HG02884 (cell line): Measurements from ENCODE around the gene KLHL40.
"Not testable (repeated sequence)": the region's sequence is repeated elsewhere in the genome, so short reads cannot be mapped to it uniquely, and the experiment has no call there.

Experiments
- ATAC-seq: cut with Tn5 transposase; IDR thresholded peaks from one replicate; pipeline ENCODE4 v1.9.1; 2021; ENCODE audit warnings: mild to moderate bottlenecking, moderate library complexity; ENCODE audit not compliant: unreplicated experiment

Gene KLHL40

DNA sequence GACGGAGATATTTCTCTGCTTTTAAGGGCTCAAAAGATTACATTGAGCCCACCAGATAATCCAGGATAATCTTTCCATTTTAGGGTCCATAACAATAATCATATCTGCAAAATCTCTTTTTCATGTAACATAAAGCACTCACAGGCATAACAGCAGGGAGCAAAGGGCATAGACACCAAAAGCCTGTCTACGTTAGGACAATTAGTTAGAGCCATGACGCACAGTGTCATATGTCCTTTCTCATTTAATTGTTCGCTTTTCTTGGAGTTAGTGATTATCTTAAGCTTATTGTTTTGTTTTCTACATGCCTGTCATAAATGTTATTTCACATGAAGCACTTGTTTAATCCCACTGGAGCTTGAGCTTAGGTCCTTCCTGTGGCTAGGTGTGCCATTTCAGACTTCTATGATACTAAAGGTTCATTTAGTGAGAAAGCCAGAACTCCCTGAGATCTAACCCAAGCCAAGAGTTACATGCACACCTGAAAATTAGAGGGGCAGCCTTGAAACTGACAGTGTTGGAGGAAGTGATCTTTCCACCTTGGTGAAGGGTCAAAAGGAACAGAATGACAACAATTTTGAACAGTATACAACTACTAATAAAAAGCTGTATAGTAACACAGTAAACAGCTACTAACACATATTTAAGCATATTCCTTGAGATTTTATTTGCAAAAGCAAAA is 29.0 kb downstream of the KLHL40 start:
- ATAC-seq: no peak

DNA sequence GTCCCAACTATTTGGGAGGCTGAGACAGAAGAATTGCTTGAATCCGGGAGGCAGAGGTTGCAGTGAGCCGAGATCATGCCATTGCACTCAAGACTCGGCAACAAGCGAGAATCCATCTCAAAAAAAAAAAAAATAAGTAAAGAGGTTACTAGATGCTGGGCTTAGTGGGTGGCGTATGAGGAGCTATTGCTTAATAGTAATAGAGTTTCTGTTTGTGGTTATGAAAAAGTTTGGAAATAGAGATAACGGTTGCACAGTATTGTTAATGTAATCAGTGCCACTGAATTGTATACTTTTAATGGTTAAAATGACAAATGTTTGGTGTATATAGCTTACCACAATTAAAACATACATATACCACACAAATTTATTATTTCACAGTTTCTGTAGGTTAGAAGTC is 32.0 kb downstream of the KLHL40 start:
- no peak for ATAC-seq

DNA sequence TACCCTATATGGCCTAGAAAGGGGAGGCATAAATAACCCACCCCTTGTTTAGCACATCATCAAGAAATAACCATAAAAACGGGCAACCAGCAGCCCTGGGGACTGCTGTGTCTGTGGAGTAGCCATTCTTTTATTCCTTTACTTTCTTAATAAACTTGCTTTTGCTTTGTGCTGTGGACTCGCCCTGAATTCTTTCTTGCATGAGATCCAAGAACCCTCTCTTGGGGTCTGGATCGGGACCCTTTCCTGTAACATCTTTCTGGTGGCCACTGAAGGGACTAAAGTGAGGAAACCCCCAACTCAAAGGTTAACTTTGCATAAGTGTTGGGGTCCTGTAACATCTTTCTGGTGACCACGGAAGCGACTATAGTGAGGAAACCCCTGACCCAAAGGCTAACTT is 33.0 kb downstream of the KLHL40 start:
- ATAC-seq: no peak

DNA sequence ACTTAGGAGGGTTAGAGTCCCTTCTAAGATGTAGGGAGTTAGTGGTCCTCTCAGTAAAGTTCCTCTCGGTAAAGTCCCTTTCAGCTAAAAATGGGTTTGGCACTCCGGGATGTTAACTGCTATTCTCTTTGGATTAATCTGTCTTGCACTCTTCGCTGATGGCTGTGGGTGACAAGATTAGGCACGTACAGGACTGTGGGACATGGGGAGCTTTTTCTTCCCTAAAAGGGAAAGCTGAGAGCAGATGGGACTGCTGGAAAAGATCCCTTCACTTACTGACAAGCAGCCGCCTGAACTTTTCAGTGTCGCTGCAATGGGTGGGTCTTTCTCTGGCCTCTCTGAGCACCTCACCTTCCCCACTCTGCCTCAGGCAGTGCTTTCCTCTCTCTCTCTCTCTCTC is 33.7 kb downstream of the KLHL40 start:
- no peak for ATAC-seq

DNA sequence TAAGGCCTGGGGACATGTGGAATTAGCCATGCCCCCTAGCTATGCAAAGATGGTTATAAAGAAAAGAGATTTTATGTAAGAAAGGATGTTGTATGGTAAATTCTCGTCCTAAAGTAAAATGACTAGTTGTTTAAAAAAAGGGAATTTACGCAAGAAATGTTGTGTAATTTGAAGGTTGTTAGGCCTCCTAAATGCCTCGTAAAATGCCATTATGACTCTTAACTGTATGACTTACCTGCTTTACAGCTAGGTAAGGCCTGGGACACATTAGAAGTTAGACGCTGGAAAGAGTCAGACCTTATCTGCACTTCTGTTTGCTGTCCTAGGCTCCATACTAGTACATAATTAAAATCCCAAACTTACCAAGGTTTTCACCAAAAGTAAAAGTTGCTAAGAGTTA is 34.8 kb downstream of the KLHL40 start:
- no peak for ATAC-seq

DNA sequence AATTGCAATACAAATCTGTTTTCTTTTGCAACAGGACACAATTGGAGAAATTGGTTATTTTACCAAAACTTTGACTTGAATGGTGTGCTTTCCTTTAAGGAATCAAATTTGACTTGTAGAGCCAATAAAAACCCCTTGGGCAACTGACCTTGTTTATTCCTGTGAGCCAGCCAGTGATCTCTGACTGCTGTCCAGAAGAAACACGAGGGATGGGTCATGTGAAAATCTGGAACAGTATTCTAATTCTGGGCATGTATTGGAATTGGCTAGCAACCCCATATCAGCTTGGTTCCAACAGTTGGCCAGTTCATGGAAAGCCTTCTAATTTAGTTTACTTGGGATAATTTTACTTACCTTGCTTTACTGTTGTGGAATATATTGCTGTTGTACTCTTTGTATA is 36.4 kb downstream of the KLHL40 start:
- ATAC-seq: no peak

DNA sequence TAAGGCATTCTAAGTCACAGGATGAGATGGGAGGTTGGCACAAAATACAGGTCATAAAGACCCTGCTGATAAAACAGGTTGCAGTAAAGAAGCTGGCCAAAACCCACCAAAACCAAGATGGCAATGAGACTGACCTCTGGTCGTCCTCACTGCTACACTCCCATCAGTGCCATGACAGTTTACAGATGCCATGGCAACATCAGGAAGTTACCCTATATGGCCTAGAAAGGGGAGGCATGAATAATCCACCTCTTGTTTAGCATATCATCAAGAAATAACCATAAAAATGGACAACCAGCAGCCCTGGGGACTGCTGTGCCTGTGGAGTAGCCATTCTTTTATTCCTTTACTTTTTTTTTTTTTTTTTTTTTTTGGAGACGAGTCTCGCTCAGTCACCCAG is 37.1 kb downstream of the KLHL40 start:
- not testable (repeated sequence) for ATAC-seq

DNA sequence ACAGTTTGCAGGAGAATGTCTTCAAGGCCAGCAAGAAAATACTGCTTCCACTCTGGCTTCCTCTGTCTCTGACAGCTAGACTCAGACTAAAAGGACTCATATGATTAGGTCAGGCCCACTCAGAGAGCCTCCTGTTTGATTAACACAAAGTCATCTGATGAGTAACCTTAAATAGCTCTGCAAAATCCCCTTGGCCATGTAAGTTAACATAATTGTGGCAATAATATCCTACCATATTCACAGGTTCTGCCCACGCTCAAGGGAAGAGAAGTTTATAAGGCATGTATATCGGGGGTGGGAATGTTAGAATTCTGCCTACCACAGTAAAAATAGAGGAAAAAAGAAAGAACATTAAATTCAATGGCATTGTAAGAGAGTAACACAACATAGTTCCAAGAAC is 37.9 kb downstream of the KLHL40 start:
- no peak for ATAC-seq

DNA sequence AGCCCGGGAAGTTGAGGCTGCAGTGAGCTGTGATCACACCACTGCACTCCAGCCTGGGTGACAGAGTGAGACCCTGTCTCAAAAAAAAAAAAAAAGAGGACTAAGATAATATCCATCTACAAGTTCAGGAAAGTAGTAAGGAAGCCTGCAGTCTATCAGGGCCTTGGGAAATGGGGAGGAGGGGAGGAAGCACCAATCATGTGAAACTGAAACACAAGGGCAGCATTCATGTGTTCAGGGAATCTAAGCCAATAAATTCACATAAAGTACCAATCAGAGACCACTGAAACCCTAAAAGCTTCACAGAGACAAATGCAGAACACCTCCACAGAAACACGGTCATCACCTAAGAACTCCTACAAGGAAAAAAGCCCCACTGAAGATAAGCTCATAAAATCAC is 40.1 kb downstream of the KLHL40 start:
- ATAC-seq: no peak

DNA sequence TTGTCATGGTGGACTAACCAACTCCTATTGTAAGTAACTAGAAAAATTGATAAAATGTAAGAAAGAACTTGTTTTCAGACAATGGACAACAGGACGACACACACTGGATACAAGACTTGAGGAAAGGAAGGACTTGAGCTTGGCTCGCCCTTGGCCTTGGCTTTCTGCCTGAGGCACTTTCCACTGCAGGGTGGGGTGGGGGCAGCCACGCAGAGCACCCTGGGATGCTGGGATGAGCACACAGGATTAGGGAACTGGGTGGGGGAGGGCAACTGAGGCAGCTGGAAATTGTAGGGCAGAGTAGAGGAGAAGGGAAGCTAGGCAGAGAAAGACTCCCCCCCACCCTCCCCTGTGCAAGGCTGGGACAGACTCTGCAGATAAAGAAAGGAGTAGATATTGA is 42.7 kb downstream of the KLHL40 start:
- no peak for ATAC-seq

DNA sequence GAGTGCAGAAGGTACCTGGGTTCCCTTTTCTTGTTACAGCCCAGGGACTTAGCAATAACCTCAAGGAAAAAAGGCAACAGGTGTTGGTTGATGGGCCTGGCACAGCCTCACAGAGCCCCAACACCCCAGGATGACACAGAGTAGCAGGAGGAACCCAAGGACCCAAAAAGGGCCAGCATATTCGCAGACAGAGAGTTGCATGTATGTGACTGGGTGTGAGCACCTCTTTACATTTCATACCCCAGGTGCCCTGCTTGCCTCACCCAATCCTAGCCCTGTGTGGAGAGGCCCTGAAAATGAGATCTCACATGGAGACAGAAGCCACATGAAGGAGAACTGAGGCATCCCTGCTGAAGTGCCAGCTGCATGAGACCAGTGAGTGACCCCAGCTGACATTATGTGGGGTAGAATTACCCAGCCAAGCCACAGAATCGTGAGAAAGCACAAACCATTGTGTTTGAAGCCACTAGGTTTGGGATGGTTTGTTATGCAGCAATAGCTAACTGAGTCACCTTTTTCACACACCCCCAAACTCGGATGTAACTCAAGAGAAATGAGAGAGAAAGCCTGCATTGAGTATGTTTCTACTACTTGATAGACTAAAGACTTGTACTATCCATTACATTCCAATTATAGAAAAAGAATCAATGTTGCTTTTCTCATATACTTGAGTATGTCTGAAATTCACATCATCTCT is 43.5 kb downstream of the KLHL40 start:
- ATAC-seq: no peak

DNA sequence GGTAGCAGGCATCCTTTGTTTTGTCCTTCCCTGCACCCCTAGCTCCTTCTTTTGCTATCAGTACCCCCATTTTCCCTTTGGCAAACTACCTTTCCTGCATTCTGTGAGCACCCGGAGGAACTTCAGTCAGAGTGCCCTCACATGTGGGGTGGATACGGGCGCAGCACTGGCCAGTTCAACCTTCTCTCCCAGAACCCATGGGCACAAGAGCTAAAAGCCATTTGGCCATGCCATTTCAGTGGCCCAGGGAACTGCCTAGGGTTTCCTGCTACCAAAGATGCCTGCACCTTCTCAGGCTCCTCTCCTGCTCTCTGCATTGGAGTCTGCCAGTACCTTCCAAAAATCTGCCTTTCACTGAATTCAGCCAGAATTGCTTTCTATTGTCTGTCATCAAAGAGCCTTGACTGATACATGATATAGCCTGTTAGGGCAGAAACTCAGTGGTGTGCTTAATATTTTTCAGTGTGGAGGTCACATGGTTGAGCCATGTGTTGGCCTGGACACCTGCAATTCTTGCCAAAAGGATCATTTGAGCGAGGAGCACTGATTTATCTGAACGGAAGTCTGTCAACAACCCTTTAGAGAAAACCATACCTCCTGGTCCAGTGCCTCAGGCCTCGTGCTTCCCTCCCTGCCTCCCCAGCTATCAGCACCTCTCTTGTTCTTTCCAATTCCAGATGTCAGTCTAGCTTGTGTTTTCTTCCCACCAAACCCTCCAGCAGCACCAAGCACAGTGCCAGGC is 44.2 kb downstream of the KLHL40 start:
- no peak for ATAC-seq

DNA sequence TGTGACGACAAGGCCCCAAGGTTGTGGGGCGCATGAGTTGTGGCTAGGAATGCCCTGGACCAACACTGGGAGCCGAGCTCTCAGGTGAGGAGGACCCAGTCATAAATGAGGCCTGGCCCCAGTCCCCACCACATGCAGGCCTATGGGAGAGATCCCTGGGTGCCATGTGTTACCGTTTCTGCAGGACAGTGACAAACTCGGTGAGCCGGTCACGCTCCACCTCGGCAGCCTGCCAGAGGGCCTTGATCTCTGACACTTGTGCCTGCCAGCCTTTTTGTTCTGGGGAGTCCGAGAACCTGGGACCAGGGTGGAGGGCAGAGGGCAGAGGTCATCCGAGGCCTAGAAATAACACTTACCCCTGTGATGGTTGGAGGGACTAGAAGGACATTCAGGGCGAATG is 45.0 kb downstream of the KLHL40 start:
- ATAC-seq: no peak

DNA sequence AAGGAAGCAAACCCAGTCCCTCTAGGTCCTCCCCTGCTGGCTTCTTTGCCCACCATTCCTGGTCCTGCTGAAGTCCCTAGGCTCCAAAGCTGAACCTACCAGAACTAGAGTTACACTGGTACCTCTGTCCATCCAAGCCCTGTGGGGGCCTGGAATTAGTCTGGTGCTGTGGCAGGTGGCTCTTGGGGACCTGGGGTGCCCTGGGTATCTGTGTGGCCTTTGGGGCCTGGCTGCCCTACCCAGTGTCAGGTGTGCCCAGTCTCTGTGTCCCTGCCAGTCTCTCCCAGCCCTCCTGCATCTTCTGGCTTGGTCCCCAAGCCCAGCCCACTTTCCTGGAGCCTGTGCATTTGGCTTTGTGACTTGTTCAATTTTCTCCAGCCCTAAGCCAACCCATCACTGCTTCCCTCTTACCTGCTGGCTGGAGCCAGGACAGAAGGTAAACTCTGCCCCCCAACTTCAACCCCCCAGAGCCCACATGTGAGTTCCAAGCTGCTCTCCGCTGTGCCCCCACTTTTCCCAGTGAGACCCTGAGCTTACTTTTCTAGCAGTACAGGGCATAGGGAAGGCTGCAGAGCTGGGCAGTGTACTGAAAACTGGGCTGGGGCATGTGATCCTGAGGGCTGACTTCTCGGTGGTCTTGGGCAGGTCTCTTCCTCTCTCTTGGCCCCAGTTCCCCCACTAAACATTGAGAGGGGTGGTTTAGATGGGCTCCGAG is 45.5 kb downstream of the KLHL40 start:
- ATAC-seq: no peak

DNA sequence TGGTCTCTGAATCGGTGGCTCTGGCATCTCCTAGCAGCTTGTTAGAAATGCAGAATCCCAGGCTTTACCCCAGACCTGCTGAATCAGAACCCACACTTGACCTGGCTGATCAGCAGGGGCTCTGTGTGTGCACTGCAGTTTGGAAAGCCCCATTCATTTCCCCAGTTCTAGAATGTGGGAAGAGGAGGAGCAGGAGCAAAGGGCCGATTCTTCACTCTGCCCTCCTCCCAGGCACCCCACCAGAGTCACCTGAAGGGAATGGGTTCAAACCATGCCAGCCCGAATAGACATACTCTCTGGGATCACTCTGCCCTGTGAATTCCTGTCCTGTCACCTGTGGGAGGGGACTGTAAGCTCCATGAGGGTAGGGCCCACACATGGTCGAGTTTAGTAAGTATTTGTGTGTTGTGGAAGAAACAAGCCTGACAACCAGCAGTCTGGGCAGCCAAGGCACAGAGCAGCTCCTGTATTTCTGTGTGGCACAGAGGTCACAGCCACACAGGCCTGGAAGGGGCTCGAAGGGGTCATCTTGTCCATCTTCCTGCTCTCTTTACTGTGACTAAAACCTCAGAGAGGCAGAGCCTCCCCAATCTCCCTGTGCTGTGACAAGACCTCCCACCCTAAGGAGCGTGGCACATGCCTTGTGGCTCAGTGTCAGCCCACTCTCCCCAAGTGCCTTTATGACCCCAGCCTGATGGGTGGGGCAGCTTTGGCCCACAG is 46.3 kb downstream of the KLHL40 start:
- no peak for ATAC-seq

DNA sequence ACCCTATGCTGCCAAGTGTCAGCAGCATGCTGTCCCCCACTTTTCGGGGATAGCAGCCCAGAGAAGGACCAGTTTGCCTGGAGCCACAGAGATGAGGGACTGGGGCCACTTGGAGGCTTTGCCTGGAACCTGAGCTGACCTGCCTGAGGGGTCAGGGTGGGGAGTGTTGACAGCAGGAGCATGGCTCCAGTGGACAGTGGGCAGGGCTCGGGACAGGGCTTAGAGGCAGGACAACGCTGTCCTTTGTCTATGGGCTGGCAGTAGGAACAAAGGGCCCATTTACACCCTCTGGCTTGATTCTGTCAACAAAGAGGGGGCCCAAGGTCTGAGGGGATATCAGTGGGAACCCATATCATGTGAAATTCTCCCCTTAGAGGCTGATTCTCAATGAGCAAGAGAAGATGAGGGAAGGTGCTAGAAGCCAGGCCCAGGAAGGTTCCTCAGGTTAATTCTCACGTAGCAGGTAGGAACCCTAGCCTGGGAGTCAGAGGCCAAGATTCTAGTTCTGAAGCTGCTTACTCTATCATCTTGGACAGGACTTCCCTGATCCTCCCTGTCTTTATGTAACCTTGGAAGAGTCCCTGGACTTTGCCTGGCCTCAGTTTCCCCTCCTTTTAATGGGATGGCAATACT is 47.0 kb downstream of the KLHL40 start:
- ATAC-seq: no peak

DNA sequence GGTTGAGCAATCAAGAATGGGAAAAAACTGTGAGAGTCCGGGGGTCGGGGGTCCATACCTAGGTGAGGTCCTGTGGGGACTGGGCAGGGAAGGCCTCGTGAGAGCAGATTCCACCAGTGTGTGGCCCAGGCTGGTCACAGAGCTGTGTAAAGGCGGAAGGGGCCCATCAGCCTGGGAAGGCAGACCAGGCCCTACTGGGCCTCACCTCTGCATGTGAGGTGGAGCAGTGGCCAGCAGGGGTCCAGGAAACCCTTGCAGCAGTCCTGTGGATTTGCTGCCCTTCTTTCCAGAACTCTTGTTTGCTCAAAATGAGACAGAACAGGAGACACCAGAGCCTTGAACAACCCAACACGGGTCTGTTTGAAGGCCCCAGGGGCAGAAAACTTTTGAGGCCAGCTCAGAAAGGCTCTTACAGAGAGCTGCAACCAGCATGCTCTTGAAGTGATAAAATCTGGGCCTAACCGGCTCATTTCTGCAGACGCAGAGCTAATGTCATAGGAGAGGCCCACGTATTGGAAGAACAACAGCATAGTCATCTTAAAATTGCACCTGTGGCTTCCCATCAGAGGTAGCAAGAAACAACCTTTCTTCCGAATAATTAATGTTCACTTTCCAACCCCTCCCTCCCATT is 47.6 kb downstream of the KLHL40 start:
- ATAC-seq: no peak

DNA sequence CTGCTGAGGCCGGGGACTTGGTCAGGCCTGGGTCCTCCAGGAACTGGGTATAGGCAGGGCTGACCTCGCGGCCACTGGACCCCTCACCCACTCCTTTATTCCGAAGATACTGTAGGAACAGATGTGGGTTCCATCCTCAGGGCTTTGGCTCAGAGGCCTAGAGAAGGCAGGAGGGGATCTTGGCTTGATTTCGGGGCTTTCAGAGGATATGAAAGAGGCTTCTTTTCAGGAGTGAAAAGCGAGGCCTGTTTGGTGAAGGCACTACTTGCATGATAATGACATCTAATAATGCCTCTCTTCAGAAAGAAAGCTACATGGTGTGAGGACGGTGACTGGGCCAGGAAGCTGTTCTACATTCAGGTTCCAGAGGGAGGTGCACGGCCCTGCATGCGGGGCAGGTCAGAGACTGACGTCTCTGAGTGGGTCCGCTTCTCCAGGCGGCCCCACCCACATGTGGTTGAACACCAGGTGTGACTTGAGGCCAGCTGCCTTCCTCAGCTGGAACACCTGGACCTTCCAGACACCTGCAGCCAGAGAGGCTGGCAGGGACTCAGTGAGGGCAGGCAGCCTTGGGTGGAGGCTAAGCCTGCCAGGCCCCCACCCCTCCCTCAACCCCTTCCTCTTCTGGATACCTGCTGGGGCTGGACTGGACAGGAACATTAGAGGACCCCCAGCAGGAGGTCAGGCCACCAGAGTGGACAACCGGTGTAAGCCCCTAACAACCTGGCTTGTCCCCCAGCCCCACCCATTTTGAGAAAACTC is 48.3 kb downstream of the KLHL40 start:
- ATAC-seq: no peak

DNA sequence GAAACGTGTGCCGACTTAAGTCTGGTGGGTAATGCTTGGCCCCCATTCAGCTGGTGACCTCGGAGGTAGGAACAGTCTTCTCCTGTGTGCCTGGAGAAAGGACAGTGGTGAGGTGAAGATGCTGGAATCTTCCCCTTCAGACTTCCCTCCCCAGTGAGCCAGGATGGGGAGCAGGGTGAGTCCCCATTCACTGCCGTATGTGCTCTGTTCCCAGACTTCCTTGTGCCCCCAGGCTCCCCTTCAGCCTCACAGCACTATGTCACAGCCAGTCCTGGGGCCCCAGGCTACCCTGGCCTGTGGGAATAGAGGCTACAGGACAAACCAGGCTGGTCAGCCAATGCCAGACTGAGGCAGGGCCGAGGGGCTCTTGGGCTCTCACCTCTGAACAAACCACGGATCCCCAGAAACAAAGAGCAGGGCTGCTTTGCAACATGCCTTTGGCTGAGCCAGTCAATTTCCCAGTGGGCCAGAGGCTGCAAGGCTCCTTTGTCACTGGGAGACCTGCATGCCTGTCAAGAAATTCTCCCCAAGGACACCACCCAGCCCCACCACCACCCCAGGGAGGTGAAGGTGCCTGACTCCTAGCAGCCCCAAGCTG is 49.0 kb downstream of the KLHL40 start:
- ATAC-seq: no peak
